Esophagus squamous epithelium (tissue), 5 donors: ENCODE data around the gene CNTRL. TPM values are rescaled to one million over a fixed set of nuclear protein-coding genes. Genes with fewer than 3 reads are reported as not detected.

Experiments
- DNase-seq: peaks from one replicate; lab custom pipeline; 2025; lab: John Stamatoyannopoulos, UW
- H3K27ac ChIP-seq, 4 donors: fragments of 200-600 bp; sonication (generic); one replicate each; pipeline ENCODE4 v1.5.1; 2016 to 2019; ENCODE audit warnings: mild to moderate bottlenecking in 1 of 4
- H3K27me3 ChIP-seq, 4 donors: fragments of 200-600 bp; sonication (generic); 1 replicate in 3 of 4; 2 replicates in 1 of 4; pipeline versions ENCODE4 v1.5.1 to v1.6.0; 2017 to 2021; ENCODE audit warnings: antibody characterized with exemption in 1 of 4
- H3K36me3 ChIP-seq, 3 donors: fragments of 200-600 bp; sonication (generic); one replicate each; pipeline ENCODE4 v1.5.1; 2016 to 2019
- H3K4me1 ChIP-seq, 3 donors: fragments of 200-600 bp; sonication (generic); one replicate each; pipeline ENCODE4 v1.5.1; 2017 to 2019
- H3K4me3 ChIP-seq, 4 donors: fragments of 200-600 bp; sonication (generic); 1 replicate in 3 of 4; 2 replicates in 1 of 4; pipeline ENCODE4 v1.5.1; 2016 to 2019; ENCODE audit warnings: mild to moderate bottlenecking in 2 of 4, moderate library complexity in 1 of 4
- H3K9me3 ChIP-seq, 3 donors: fragments of 200-600 bp; sonication (generic); one replicate each; pipeline ENCODE4 v1.5.1; 2016 to 2019
- POLR2A ChIP-seq, 4 donors: fragments of 450-650 bp; IDR thresholded peaks; one replicate each; pipeline ENCODE4 v1.6.1; 2017; ENCODE audit warnings: antibody characterized with exemption in 4 of 4, mild to moderate bottlenecking in 4 of 4, moderate library complexity in 3 of 4
- WGBS, 2 donors: methylation state at CpG; one replicate each; pipeline ENCODE4 v1.1.5; 2018; 5-methylcytosine and 5-hydroxymethylcytosine counted together
- intact Hi-C: fragments of 100-400 bp; cut with DNase I; formaldehyde crosslinking; loops from one replicate; pipeline ENCODE4 v1.15.0; 2022
- total RNA-seq, 4 donors: library from RNA; depleted of rRNA; stranded (reverse); fragments of >200 nt; gene quantifications; one replicate each; pipeline ENCODE4 v1.1.0, GENCODE V29; 2016
- TF ChIP-seq, protein P1 (sequence below), 6 experiments: fragments of 450-650 bp in 4 of 6; fragments of 200-600 bp in 2 of 6; sonication (generic) in 2 of 6; IDR thresholded peaks; one replicate each; pipeline ENCODE4 v1.5.1; 2016 to 2019; ENCODE audit warnings: antibody characterized with exemption in 6 of 6, mild to moderate bottlenecking in 4 of 6, moderate library complexity in 4 of 6
- donor health status: DM: yes; HTN: yes; CAD: no.

Gene CNTRL
- total RNA-seq, 4 donors from 2014 or later, result 7.2 to 15.3 (median 8.0) TPM

- intact Hi-C loops, result loop anchor here (10.0 kb wide), 1 partner anchor 88 kb away; no protein-coding TSS in a partner anchor
- WGBS, 2 donors, result 72 to 86% methylated on average over 3 of the region's 3 CpGs
- Histone ChIP-seq H3K4me3 (no peak overlapping the region), H3K4me1 (peaks cover 0 to 11% (median 5%) of the 10 kb centered on the region in 3 donors), H3K27me3 (no peaks in the 10 kb centered on the region), H3K27ac (no peak overlapping the region), H3K9me3 (no peaks in the 10 kb centered on the region), H3K36me3 (peaks cover 0 to 11% (median 0%) of the 10 kb centered on the region in 3 donors)
- DNase-seq, result no peak
- TF ChIP-seq, protein P1, sequence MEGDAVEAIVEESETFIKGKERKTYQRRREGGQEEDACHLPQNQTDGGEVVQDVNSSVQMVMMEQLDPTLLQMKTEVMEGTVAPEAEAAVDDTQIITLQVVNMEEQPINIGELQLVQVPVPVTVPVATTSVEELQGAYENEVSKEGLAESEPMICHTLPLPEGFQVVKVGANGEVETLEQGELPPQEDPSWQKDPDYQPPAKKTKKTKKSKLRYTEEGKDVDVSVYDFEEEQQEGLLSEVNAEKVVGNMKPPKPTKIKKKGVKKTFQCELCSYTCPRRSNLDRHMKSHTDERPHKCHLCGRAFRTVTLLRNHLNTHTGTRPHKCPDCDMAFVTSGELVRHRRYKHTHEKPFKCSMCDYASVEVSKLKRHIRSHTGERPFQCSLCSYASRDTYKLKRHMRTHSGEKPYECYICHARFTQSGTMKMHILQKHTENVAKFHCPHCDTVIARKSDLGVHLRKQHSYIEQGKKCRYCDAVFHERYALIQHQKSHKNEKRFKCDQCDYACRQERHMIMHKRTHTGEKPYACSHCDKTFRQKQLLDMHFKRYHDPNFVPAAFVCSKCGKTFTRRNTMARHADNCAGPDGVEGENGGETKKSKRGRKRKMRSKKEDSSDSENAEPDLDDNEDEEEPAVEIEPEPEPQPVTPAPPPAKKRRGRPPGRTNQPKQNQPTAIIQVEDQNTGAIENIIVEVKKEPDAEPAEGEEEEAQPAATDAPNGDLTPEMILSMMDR (IDR thresholded peaks at IDR 0.05), result no peak
- TF ChIP-seq POLR2A (IDR thresholded peaks at IDR 0.05), result no peak
Observed at GRCh38 chr9:121216271-121216805, 141.6 kb downstream of the CNTRL start.

DNA sequence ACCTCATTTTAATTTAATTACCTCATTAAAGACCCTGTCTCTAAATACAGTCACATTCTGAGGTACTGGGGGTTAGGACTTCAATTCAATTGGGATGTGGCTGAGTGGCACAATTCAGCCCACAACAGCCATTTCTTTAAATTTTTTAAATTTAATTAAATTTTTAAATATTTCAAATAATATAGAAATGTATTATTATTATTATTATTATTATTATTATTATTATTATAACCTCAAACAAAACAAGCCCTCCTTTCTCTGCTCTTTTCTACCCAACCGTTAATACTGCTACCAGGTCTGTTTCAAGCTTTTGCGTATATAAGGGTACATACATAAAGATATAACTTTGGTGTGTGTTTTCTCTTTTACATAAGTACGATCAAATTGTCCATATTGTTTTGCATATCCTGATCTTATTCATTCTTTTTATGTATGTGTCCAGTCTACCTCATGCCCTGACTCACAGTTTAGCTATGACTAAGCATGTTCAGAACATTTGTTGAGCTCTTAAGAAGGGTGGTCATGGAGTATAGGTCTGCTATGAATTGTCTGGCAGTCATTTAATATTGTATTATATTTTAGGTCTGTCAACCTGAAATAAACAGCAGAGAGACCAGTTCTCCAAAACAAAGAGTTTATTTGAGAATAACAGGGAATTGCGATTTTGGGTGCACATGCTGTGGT lies 143.0 kb downstream of the CNTRL start:
- TF ChIP-seq POLR2A (IDR thresholded peaks at IDR 0.05), result no peak
- TF ChIP-seq, protein P1 (IDR thresholded peaks at IDR 0.05), result no peak
- no peaks in the 10 kb centered on the region for H3K9me3 ChIP-seq
- H3K4me3 ChIP-seq, result no peak overlapping the region
- intact Hi-C loops, result loop anchor here (10.0 kb wide), 1 partner anchor 87 kb away; no protein-coding TSS in a partner anchor
- no peak overlapping the region for H3K27ac ChIP-seq
- peaks cover 0 to 11% (median 0%) of the 10 kb centered on the region in 3 donors for H3K36me3 ChIP-seq
- H3K27me3 ChIP-seq, result no peaks in the 10 kb centered on the region
- H3K4me1 ChIP-seq, result peaks cover 0 to 15% (median 5%) of the 10 kb centered on the region in 3 donors
- WGBS, 2 donors, result 82 to 85% methylated on average over 4 of the region's 4 CpGs
- no peak for DNase-seq

DNA sequence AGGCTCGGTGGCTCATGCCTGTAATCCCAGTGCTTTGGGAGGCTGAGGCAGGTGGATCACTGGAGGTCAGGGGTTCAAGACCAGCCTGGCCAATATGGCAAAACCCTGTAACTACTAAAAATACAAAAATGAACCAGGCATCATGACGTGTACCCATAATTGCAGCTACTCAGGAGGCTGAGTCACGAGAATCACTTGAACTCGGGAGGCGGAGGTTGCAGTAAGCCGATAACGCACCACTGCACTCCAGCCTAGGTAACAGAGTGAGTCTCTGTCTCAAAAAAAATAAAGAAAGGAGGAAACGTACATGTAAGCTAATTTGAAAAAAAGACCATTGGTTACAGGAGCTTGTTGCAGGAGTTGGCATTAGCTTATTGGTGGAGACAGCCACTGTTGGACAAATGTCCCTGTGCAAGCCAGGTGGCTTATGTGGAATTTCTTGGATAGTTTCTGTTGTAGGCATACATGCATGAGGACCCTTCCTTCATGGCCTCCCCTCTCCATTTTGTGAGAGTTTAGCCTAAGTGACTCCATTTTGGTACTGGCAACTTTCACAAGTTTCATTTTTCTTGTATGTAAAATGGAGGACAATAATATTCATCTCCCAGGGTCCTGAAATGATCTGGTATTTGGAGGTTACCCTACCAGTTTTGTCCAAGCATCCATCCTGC lies 143.7 kb downstream of the CNTRL start:
- Histone ChIP-seq H3K27me3 (no peaks in the 10 kb centered on the region), H3K4me3 (no peak overlapping the region), H3K9me3 (no peaks in the 10 kb centered on the region), H3K36me3 (peaks cover 0 to 11% (median 0%) of the 10 kb centered on the region in 3 donors), H3K27ac (no peak overlapping the region), H3K4me1 (peaks cover 0 to 9% (median 2%) of the 10 kb centered on the region in 3 donors)
- 83 to 93% methylated on average over 8 of the region's 8 CpGs for WGBS, 2 donors
- intact Hi-C loops, result loop anchor here (10.0 kb wide), 1 partner anchor 86 kb away; no protein-coding TSS in a partner anchor
- DNase-seq, result no peak
- TF ChIP-seq, protein P1 (IDR thresholded peaks at IDR 0.05), result no peak
- TF ChIP-seq POLR2A (IDR thresholded peaks at IDR 0.05), result no peak

DNA sequence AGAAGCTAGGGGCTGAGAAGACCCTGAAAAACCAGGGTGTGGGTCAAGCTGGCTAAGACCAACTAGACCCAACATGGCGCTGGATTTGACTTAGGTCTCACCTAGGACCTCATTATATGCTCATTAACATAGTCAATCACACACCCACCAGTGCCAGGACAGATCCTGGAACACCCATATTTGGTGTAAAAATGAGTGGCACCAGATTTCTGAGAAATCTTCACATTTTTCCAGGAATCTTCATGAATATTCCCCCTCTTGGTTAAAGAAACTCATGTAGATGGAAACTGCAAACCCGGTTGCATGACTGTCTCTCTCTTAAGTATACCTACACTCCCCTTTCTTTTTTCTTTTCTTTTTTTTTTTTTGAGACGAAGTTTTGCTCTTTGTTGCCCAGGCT lies 144.8 kb downstream of the CNTRL start:
- intact Hi-C loops, result loop anchor here (10.0 kb wide), 1 partner anchor 85 kb away; no protein-coding TSS in a partner anchor

More for the DNA sequence above, 144.8 kb downstream of the CNTRL start:
- Histone ChIP-seq H3K27ac (no peak overlapping the region), H3K4me3 (no peak overlapping the region), H3K36me3 (peaks cover 0 to 11% (median 0%) of the 10 kb centered on the region in 3 donors), H3K9me3 (no peaks in the 10 kb centered on the region), H3K4me1 (peaks cover 0 to 6% (median 0%) of the 10 kb centered on the region in 3 donors), H3K27me3 (no peaks in the 10 kb centered on the region)
- DNase-seq, result no peak
- TF ChIP-seq, protein P1 (IDR thresholded peaks at IDR 0.05), result no peak
- no peak for TF ChIP-seq POLR2A (IDR thresholded peaks at IDR 0.05)
- 84 to 88% methylated on average over 3 of the region's 3 CpGs for WGBS, 2 donors
